Smooth muscle cell (in vitro differentiated cells): ENCODE results near the gene LURAP1L. TPM values are rescaled to one million over a fixed set of nuclear protein-coding genes. Genes with fewer than 3 reads are reported as not detected.

ENCODE experiments used
- DNase-seq: peaks from one replicate; lab custom pipeline; 2025; ENCODE audit not compliant: unreplicated experiment; lab: John Stamatoyannopoulos, UW
- H2AFZ ChIP-seq: fragments of 200-600 bp; sonication (generic); 2 replicates; pipeline ENCODE4 v1.6.0; 2016; ENCODE audit warnings: antibody characterized with exemption, low read depth, mild to moderate bottlenecking
- H3F3A ChIP-seq: fragments of 200-600 bp; sonication (generic); 2 replicates; pipeline ENCODE4 v1.6.0; 2017; ENCODE audit warnings: antibody characterized with exemption, low read depth
- H3K27ac ChIP-seq: fragments of 200-600 bp; sonication (generic); 2 replicates; pipeline ENCODE4 v1.5.1; 2016; ENCODE audit warnings: low read depth, mild to moderate bottlenecking
- H3K27me3 ChIP-seq: fragments of 200-600 bp; sonication (generic); 2 replicates; pipeline ENCODE4 v1.6.1; 2016; ENCODE audit warnings: low read depth, mild to moderate bottlenecking
- H3K36me3 ChIP-seq: fragments of 200-600 bp; sonication (generic); 2 replicates; pipeline ENCODE4 v1.5.1; 2016; ENCODE audit warnings: low read depth
- H3K4me1 ChIP-seq: fragments of 200-600 bp; sonication (generic); 2 replicates; pipeline ENCODE4 v1.5.1; 2016; ENCODE audit warnings: low read depth
- H3K4me2 ChIP-seq: fragments of 200-600 bp; sonication (generic); 2 replicates; pipeline ENCODE4 v1.6.0; 2016; ENCODE audit warnings: mild to moderate bottlenecking
- H3K4me3 ChIP-seq: fragments of 200-600 bp; sonication (generic); 2 replicates; pipeline ENCODE4 v1.5.1; 2016; ENCODE audit warnings: mild to moderate bottlenecking
- H3K79me2 ChIP-seq: fragments of 200-600 bp; sonication (generic); 2 replicates; pipeline ENCODE4 v1.6.0; 2016; ENCODE audit warnings: low read depth, mild to moderate bottlenecking
- H3K9ac ChIP-seq: fragments of 200-600 bp; sonication (generic); 2 replicates; pipeline ENCODE4 v1.6.0; 2016; ENCODE audit warnings: low read depth
- H3K9me3 ChIP-seq: fragments of 200-600 bp; sonication (generic); replicated peaks from 2 replicates; pipeline ENCODE4 v1.5.1; 2016; ENCODE audit warnings: low read depth
- H4K20me1 ChIP-seq: fragments of 200-600 bp; sonication (generic); 2 replicates; pipeline ENCODE4 v1.6.0; 2016; ENCODE audit warnings: low read depth
- WGBS: methylation state at CpG from one replicate; pipeline ENCODE4 v1.1.7; 2016; ENCODE audit warnings: low lambda C conversion rate; 5-methylcytosine and 5-hydroxymethylcytosine counted together
- polyA plus RNA-seq: library from polyadenylated mRNA; unstranded; fragments of >200 nt; fragmentation: Nextera tagmentation; extraction: Ambion mirVana; gene quantifications from 2 replicates; pipeline ENCODE4 v1.2.1, GENCODE V29; 2016
- total RNA-seq: library from RNA; depleted of rRNA; stranded (reverse); fragments of >200 nt; gene quantifications from 2 replicates; pipeline ENCODE4 v1.2.3, GENCODE V29; 2014
- TF ChIP-seq, protein P1 (sequence below): fragments of 200-600 bp; sonication (generic); IDR thresholded peaks from 2 replicates; pipeline ENCODE4 v1.5.1; 2017; ENCODE audit warnings: borderline replicate concordance, mild to moderate bottlenecking, antibody characterized with exemption; ENCODE audit not compliant: insufficient read depth, poor library complexity, severe bottlenecking

Gene LURAP1L
- total and polyA plus RNA-seq, 2 experiments from 2014 or later = 22.8 to 27.6 TPM

DNA sequence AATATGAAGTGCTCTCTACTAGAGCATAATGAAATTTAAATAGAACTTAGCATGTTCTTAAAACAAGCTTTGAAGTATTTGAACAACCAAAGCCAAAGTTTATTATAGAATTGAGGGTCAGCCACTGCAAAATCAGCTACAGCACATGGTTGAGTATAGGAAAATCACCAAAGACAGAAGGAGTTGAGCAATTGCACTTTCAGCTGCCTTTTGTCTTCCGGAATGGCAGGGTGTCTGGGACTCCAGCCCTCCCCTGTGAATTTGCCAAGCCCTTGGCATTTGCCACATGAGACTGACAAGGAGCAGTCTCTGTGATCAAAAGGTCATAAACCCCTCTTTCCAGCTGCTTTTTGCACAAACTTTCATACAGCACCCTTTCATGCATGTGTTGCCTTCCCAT is 8.5 kb upstream of the LURAP1L start:
- Histone ChIP-seq H3K9me3 (no peaks in the 10 kb centered on the region), H3K4me1 (no peaks in the 10 kb centered on the region), H3K36me3 (no peaks in the 10 kb centered on the region), H3K4me3 (no peak overlapping the region), H3K27me3 (no peaks in the 10 kb centered on the region), H2AFZ (no peak overlapping the region), H4K20me1 (no peaks in the 10 kb centered on the region), H3K79me2 (no peaks in the 10 kb centered on the region), H3K27ac (no peak overlapping the region), H3K9ac (no peak overlapping the region), H3K4me2 (no peak overlapping the region), H3F3A (no peaks in the 10 kb centered on the region)
- no peak for DNase-seq
- TF ChIP-seq, protein P1, sequence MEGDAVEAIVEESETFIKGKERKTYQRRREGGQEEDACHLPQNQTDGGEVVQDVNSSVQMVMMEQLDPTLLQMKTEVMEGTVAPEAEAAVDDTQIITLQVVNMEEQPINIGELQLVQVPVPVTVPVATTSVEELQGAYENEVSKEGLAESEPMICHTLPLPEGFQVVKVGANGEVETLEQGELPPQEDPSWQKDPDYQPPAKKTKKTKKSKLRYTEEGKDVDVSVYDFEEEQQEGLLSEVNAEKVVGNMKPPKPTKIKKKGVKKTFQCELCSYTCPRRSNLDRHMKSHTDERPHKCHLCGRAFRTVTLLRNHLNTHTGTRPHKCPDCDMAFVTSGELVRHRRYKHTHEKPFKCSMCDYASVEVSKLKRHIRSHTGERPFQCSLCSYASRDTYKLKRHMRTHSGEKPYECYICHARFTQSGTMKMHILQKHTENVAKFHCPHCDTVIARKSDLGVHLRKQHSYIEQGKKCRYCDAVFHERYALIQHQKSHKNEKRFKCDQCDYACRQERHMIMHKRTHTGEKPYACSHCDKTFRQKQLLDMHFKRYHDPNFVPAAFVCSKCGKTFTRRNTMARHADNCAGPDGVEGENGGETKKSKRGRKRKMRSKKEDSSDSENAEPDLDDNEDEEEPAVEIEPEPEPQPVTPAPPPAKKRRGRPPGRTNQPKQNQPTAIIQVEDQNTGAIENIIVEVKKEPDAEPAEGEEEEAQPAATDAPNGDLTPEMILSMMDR = no peak
- 57% methylated on average over 1 of the region's 1 CpG for WGBS

- Histone ChIP-seq H2AFZ (no peak overlapping the region), H3K9me3 (no peaks in the 10 kb centered on the region), H4K20me1 (no peaks in the 10 kb centered on the region), H3K4me2 (no peak overlapping the region), H3K36me3 (no peaks in the 10 kb centered on the region), H3K27me3 (no peaks in the 10 kb centered on the region), H3K27ac (no peak overlapping the region), H3K4me3 (no peak overlapping the region), H3F3A (no peaks in the 10 kb centered on the region), H3K4me1 (no peaks in the 10 kb centered on the region), H3K79me2 (no peaks in the 10 kb centered on the region), H3K9ac (no peak overlapping the region)
- TF ChIP-seq, protein P1 = no peak
- WGBS = 92% methylated on average over 4 of the region's 4 CpGs
- no peak for DNase-seq
Measured at GRCh38 chr9:12770261-12770660, 4.6 kb upstream of the LURAP1L start.

DNA sequence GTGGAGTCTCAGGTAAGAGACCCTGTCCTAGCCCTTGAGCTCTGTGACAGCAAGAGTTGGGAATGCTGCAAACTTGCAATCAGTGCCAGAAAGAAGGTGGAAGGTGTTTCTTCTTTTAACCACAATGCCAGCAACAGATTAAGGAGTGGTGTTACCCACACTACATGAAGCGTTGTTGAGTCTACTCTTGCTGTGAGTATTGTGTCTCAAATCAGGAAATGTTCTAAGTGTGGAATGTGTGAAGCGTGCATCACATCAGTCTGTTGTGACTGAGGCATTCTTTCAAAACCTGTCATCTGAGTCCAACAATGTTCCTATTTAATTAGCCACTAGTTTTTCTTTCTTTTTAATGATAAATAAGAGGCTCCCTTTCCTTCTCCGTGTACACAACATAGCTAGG is 2.9 kb upstream of the LURAP1L start:
- no peak for DNase-seq
- WGBS = 38% methylated on average over 3 of the region's 3 CpGs
- Histone ChIP-seq H2AFZ (peak overlapping the region; percentile 56), H3K9ac (no peak overlapping the region), H4K20me1 (no peaks in the 10 kb centered on the region), H3K4me3 (no peak overlapping the region), H3K9me3 (no peaks in the 10 kb centered on the region), H3K4me1 (peaks cover 2% of the 10 kb centered on the region), H3K27ac (peak overlapping the region; percentile 50), H3K36me3 (no peaks in the 10 kb centered on the region), H3F3A (peaks cover 5% of the 10 kb centered on the region), H3K27me3 (no peaks in the 10 kb centered on the region), H3K79me2 (peaks cover 2% of the 10 kb centered on the region), H3K4me2 (no peak overlapping the region)
- TF ChIP-seq, protein P1 = no peak

- no peaks in the 10 kb centered on the region for H3K9me3 ChIP-seq
- no peaks in the 10 kb centered on the region for H3K27me3 ChIP-seq
- WGBS = 65% methylated on average over 2 of the region's 2 CpGs
- no peaks in the 10 kb centered on the region for H4K20me1 ChIP-seq
- H3F3A ChIP-seq = peaks cover 8% of the 10 kb centered on the region
- H3K9ac ChIP-seq = no peak overlapping the region
- TF ChIP-seq, protein P1 = no peak
- H3K36me3 ChIP-seq = no peaks in the 10 kb centered on the region
- peaks cover 4% of the 10 kb centered on the region for H3K4me1 ChIP-seq
- no peak overlapping the region for H3K4me2 ChIP-seq
- H3K4me3 ChIP-seq = no peak overlapping the region
- H3K79me2 ChIP-seq = peaks cover 18% of the 10 kb centered on the region
- H2AFZ ChIP-seq = no peak overlapping the region
- no peak overlapping the region for H3K27ac ChIP-seq
- DNase-seq = no peak
Measured at GRCh38 chr9:12773562-12773961, 1.3 kb upstream of the LURAP1L start.
